HEK293T (cell line): ENCODE results near the gene TMC6.

Experiments
- BHLHE40 ChIP-seq: fragments of 450-650 bp; IDR thresholded peaks from 2 replicates; pipeline ENCODE4 v1.6.1; 2016; ENCODE audit warnings: mild to moderate bottlenecking, moderate library complexity, borderline replicate concordance
- FOXA1 ChIP-seq: fragments of 450-650 bp; IDR thresholded peaks from 2 replicates; pipeline ENCODE4 v1.6.1; 2016; ENCODE audit warnings: mild to moderate bottlenecking
- FOXK2 ChIP-seq: fragments of 450-650 bp; IDR thresholded peaks from 2 replicates; pipeline ENCODE4 v1.6.1; 2016; ENCODE audit warnings: mild to moderate bottlenecking
- FOXM1 ChIP-seq: fragments of 450-650 bp; IDR thresholded peaks from 2 replicates; pipeline ENCODE4 v1.6.1; 2017; ENCODE audit warnings: mild to moderate bottlenecking, borderline replicate concordance
- HDGF ChIP-seq: fragments of 450-650 bp; IDR thresholded peaks from 2 replicates; pipeline ENCODE4 v1.6.1; 2017; ENCODE audit warnings: antibody characterized with exemption, borderline replicate concordance
- NFRKB ChIP-seq: fragments of 450-650 bp; IDR thresholded peaks from 2 replicates; pipeline ENCODE4 v1.6.1; 2016; ENCODE audit warnings: mild to moderate bottlenecking, moderate library complexity
- SUZ12 ChIP-seq: fragments of 450-650 bp; IDR thresholded peaks from 2 replicates; pipeline ENCODE4 v1.6.1; 2016; ENCODE audit warnings: mild to moderate bottlenecking
- TARDBP ChIP-seq: fragments of 450-650 bp; IDR thresholded peaks from 2 replicates; pipeline ENCODE4 v1.6.1; 2016
- TF ChIP-seq, protein P1 (sequence below): fragments of 450-650 bp; IDR thresholded peaks from 2 replicates; pipeline ENCODE4 v1.6.1; 2016

DNA sequence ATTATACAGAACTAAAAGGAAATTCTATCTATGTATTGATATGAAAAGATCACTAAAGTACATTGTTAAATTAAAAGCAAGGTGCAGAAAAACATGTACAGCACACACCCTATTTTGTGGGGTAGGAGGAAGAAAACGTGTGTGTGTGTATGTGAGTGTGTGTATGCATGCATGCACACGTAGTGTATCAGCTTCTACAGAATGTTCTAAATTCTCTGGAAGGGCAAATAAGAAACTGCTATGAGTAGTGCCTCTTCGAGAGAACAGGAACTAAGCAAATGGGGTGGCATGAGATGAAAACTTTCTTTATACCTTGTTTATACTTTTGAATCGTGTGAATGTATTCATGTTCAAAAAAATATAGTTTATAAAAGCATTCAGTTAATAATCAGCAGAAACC is 58.9 kb downstream of the TMC6 start:
- no peak for TF ChIP-seq FOXM1
- no peak for TF ChIP-seq NFRKB
- TF ChIP-seq BHLHE40 = no peak
- no peak for TF ChIP-seq TARDBP
- no peak for TF ChIP-seq FOXA1
- no peak for TF ChIP-seq FOXK2
- TF ChIP-seq SUZ12 = no peak
- TF ChIP-seq, protein P1, sequence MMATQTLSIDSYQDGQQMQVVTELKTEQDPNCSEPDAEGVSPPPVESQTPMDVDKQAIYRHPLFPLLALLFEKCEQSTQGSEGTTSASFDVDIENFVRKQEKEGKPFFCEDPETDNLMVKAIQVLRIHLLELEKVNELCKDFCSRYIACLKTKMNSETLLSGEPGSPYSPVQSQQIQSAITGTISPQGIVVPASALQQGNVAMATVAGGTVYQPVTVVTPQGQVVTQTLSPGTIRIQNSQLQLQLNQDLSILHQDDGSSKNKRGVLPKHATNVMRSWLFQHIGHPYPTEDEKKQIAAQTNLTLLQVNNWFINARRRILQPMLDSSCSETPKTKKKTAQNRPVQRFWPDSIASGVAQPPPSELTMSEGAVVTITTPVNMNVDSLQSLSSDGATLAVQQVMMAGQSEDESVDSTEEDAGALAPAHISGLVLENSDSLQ = no peak
- TF ChIP-seq HDGF = no peak
